A549 (cell line): ENCODE data around the gene SUPT3H.

Source experiments
- CEBPB ChIP-seq, 2 experiments: fragments of >200 bp in 1 of 2; sonication (Bioruptor Twin) in 1 of 2; formaldehyde crosslinking in 1 of 2; IDR thresholded peaks; 2 replicates each; pipeline ENCODE4 v1.6.1; 2012 to 2016
- CHD4 ChIP-seq: fragments of 200-600 bp; sonication (generic); IDR thresholded peaks from 2 replicates; pipeline ENCODE4 v1.6.1; 2016; ENCODE audit warnings: antibody characterized with exemption, mild to moderate bottlenecking, borderline replicate concordance
- HDAC2 ChIP-seq: fragments of 200-600 bp; sonication (generic); IDR thresholded peaks from 2 replicates; pipeline ENCODE4 v1.6.1; 2016
- JUN ChIP-seq, 2 experiments: fragments of >200 bp; sonication (Bioruptor Twin); formaldehyde crosslinking; IDR thresholded peaks; 2 replicates in 1 of 2; 3 replicates in 1 of 2; pipeline ENCODE4 v1.6.1; 2016 to 2017
- POLR2A ChIP-seq: IDR thresholded peaks from 2 replicates; pipeline ENCODE4 v1.6.1; 2012; ENCODE audit warnings: mild to moderate bottlenecking, low read length
- RAD21 ChIP-seq, 2 experiments: fragments of >200 bp in 1 of 2; sonication (Bioruptor Twin) in 1 of 2; formaldehyde crosslinking in 1 of 2; IDR thresholded peaks in 1 of 2; conservative IDR thresholded peaks in 1 of 2; 2 replicates in 1 of 2; 3 replicates in 1 of 2; pipeline ENCODE4 v1.6.1; 2012 to 2018; ENCODE audit warnings: inconsistent platforms in 1 of 2
- RFX5 ChIP-seq: fragments of 450-650 bp; IDR thresholded peaks from 2 replicates; pipeline ENCODE4 v1.7.1; 2014; ENCODE audit warnings: antibody characterized with exemption, mild to moderate bottlenecking, moderate library complexity
- SMC3 ChIP-seq: fragments of >200 bp; sonication (Bioruptor Twin); formaldehyde crosslinking; IDR thresholded peaks from 3 replicates; pipeline ENCODE4 v1.6.1; 2018; ENCODE audit warnings: inconsistent platforms
- SREBF2 ChIP-seq: fragments of 450-650 bp; IDR thresholded peaks from 2 replicates; pipeline ENCODE4 v1.6.1; 2014; ENCODE audit warnings: mild to moderate bottlenecking, moderate library complexity
- ZSCAN20 ChIP-seq: fragments of 250-450 bp; sonication (Bioruptor Pico); IDR thresholded peaks from 2 replicates; pipeline ENCODE4 v1.8.0; 2022; ENCODE audit warnings: mild to moderate bottlenecking, moderate library complexity
- TF ChIP-seq, protein P1 (sequence below): fragments of >200 bp; sonication (Bioruptor Twin); formaldehyde crosslinking; IDR thresholded peaks from 3 replicates; pipeline ENCODE4 v1.5.1; 2016
- TF ChIP-seq, protein P2 (sequence below): IDR thresholded peaks from 2 replicates; pipeline ENCODE4 v1.6.1; 2012
- TF ChIP-seq, protein P3 (sequence below): fragments of 200-600 bp; sonication (generic); IDR thresholded peaks from 2 replicates; pipeline ENCODE4 v1.6.1; 2016; ENCODE audit warnings: antibody characterized with exemption, mild to moderate bottlenecking, moderate library complexity

DNA sequence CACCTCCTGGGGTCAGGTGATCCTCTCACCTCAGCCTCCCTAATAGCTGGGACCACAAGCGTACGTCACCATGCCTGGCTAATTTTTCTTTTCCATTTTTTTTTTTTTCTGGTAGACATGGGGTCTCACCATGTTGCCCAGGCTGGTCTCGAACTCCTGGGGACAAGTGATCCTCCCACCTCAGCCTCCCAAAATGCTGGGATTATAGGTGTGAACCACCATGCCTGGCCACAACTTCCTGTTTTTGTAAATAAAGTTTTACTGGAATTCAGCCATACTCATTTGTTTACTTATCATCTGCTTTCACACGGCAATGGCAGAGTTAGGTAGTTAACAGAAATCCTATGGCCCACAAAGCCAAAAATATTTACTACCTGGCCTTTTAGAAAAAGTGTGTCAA lies 57.4 kb downstream of the SUPT3H start:
- TF ChIP-seq, protein P1, sequence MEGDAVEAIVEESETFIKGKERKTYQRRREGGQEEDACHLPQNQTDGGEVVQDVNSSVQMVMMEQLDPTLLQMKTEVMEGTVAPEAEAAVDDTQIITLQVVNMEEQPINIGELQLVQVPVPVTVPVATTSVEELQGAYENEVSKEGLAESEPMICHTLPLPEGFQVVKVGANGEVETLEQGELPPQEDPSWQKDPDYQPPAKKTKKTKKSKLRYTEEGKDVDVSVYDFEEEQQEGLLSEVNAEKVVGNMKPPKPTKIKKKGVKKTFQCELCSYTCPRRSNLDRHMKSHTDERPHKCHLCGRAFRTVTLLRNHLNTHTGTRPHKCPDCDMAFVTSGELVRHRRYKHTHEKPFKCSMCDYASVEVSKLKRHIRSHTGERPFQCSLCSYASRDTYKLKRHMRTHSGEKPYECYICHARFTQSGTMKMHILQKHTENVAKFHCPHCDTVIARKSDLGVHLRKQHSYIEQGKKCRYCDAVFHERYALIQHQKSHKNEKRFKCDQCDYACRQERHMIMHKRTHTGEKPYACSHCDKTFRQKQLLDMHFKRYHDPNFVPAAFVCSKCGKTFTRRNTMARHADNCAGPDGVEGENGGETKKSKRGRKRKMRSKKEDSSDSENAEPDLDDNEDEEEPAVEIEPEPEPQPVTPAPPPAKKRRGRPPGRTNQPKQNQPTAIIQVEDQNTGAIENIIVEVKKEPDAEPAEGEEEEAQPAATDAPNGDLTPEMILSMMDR: no peak
- TF ChIP-seq POLR2A (no peak), SMC3 (no peak), RFX5 (no peak), HDAC2 (no peak), CEBPB (IDR thresholded peaks at IDR 0.05) (no peak), JUN (IDR thresholded peaks at IDR 0.05) (no peak), SREBF2 (no peak), RAD21 (conservative IDR thresholded peaks at IDR 0.05 in 1 of 2, IDR thresholded peaks at IDR 0.05 in 1 of 2) (no peak), CHD4 (no peak), ZSCAN20 (CRISPR knock-in tag) (no peak)
- TF ChIP-seq, protein P2, sequence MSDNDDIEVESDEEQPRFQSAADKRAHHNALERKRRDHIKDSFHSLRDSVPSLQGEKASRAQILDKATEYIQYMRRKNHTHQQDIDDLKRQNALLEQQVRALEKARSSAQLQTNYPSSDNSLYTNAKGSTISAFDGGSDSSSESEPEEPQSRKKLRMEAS: no peak
- TF ChIP-seq, protein P3, sequence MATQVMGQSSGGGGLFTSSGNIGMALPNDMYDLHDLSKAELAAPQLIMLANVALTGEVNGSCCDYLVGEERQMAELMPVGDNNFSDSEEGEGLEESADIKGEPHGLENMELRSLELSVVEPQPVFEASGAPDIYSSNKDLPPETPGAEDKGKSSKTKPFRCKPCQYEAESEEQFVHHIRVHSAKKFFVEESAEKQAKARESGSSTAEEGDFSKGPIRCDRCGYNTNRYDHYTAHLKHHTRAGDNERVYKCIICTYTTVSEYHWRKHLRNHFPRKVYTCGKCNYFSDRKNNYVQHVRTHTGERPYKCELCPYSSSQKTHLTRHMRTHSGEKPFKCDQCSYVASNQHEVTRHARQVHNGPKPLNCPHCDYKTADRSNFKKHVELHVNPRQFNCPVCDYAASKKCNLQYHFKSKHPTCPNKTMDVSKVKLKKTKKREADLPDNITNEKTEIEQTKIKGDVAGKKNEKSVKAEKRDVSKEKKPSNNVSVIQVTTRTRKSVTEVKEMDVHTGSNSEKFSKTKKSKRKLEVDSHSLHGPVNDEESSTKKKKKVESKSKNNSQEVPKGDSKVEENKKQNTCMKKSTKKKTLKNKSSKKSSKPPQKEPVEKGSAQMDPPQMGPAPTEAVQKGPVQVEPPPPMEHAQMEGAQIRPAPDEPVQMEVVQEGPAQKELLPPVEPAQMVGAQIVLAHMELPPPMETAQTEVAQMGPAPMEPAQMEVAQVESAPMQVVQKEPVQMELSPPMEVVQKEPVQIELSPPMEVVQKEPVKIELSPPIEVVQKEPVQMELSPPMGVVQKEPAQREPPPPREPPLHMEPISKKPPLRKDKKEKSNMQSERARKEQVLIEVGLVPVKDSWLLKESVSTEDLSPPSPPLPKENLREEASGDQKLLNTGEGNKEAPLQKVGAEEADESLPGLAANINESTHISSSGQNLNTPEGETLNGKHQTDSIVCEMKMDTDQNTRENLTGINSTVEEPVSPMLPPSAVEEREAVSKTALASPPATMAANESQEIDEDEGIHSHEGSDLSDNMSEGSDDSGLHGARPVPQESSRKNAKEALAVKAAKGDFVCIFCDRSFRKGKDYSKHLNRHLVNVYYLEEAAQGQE: no peak
